ENCODE measurements around the gene ADORA1.

The ADORA1 gene

DNA sequence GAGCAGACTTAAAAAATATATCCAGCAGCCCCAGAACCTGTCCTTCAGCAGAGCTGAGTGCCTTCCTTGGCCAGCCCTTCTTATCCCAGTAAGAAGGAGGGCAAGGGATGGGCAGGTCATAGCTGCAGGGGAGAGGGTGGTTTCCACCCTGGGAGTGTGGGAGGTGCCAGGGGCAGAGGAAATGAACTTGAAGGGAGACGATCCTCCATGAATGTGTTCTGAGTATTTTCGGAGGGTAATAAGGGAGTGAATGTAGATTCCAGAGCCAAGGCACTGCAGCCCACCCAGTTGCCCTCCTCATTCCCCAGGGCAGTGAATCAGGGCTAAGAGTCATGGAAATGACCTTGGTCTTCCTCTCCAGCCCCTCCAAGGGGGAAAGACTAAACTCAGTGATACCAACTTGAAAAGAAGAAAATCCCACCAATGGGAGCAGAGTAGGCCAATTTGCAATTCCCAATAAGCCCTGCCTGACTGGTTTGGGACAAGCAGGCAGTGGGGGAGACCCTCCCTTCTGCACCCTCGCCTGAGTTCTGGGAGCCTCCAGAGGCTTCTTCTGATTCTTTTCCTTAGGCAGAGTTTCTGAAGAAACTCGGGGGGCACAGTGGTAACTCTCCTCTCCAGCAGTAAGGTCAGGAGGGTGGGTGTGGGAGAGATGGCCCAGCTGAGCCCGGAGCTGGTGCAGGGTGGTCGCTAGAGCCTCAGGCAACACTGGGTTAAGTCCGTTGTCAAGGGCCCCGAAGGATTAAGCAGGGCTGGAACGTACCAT, 45.9 kb upstream of the ADORA1 start:
- Histone ChIP-seq H2BK12ac (ENCODE audit: low read length in 2 of 2) (no peak overlapping the region), H2BK15ac (ENCODE audit: low read depth, poor library complexity, severe bottlenecking) (no peak overlapping the region), H2AFZ (ENCODE audit: low read depth, low read length) (no peak overlapping the region), H3K14ac (ENCODE audit: low read length in 2 of 2) (no peak overlapping the region), H2BK120ac (ENCODE audit: low read depth, low read length) (no peak overlapping the region), H3K9ac (ENCODE audit: low read length) (no peak overlapping the region), H3K36me3 (ENCODE audit: control insufficient read depth in 1 of 2, insufficient read depth in 2 of 2, low read depth in 1 of 2, low read length in 2 of 2) (peaks cover 0 to 19% of the 10 kb centered on the region in 2 experiments), H2BK5ac (ENCODE audit: low read depth, low read length, poor library complexity, severe bottlenecking) (no peak overlapping the region), H3K23ac (ENCODE audit: low read length in 2 of 2) (no peak overlapping the region), H3K18ac (ENCODE audit: low read depth in 1 of 2, low read length in 2 of 2) (no peak overlapping the region), H3K27me3 (ENCODE audit: control insufficient read depth in 1 of 2, insufficient read depth in 1 of 2, low read length in 2 of 2) (peaks cover 68 to 72% of the 10 kb centered on the region in 2 experiments), H3K79me1 (replicated peaks; ENCODE audit: low read length, poor library complexity, severe bottlenecking) (no peaks in the 10 kb centered on the region), H4K91ac (ENCODE audit: low read length) (no peak overlapping the region), H4K8ac (ENCODE audit: low read length) (no peak overlapping the region), H2AK5ac (ENCODE audit: low read length, severe bottlenecking) (no peak overlapping the region), H3K9me3 (ENCODE audit: control insufficient read depth, low read length) (no peaks in the 10 kb centered on the region), H3K4ac (ENCODE audit: low read depth in 1 of 2, low read length in 2 of 2) (no peak overlapping the region), H3K4me2 (ENCODE audit: low read length, poor library complexity, severe bottlenecking) (no peak overlapping the region), H3K27ac (ENCODE audit: low read length, poor library complexity, severe bottlenecking) (no peak overlapping the region), H3K4me3 (ENCODE audit: insufficient read depth in 1 of 2, low read depth in 1 of 2, low read length in 2 of 2) (no peak overlapping the region), H3K4me1 (ENCODE audit: control insufficient read depth, insufficient read depth, low read depth, low read length) (no peaks in the 10 kb centered on the region)
- 71% methylated on average over 7 of the region's 9 CpGs for WGBS
- no peak for DNase-seq

DNA sequence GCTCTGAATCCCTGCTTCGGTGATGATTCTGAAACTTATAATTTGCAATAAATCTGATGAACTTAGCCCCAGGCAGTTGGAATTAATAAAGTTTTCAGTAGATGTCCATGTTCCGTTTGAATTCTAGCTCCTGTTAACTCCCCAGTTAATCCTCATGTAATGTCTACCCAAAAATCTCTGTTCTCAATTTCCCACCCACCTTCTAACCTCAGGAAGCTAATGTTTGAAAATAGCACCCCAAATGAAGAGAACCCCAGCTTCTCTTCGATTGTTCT, 45.4 kb upstream of the ADORA1 start:
- Histone ChIP-seq H3K14ac (ENCODE audit: low read length in 2 of 2) (no peak overlapping the region), H2BK15ac (ENCODE audit: low read depth, poor library complexity, severe bottlenecking) (no peak overlapping the region), H3K9ac (ENCODE audit: low read length) (no peak overlapping the region), H2BK5ac (ENCODE audit: low read depth, low read length, poor library complexity, severe bottlenecking) (no peak overlapping the region), H3K36me3 (ENCODE audit: control insufficient read depth in 1 of 2, insufficient read depth in 2 of 2, low read depth in 1 of 2, low read length in 2 of 2) (peaks cover 0 to 19% of the 10 kb centered on the region in 2 experiments), H3K79me1 (replicated peaks; ENCODE audit: low read length, poor library complexity, severe bottlenecking) (no peaks in the 10 kb centered on the region), H4K91ac (ENCODE audit: low read length) (no peak overlapping the region), H4K8ac (ENCODE audit: low read length) (no peak overlapping the region), H3K27me3 (ENCODE audit: control insufficient read depth in 1 of 2, insufficient read depth in 1 of 2, low read length in 2 of 2) (peaks cover 71 to 72% of the 10 kb centered on the region in 2 experiments), H2BK120ac (ENCODE audit: low read depth, low read length) (no peak overlapping the region), H3K23ac (ENCODE audit: low read length in 2 of 2) (no peak overlapping the region), H3K9me3 (ENCODE audit: control insufficient read depth, low read length) (no peaks in the 10 kb centered on the region), H3K4me3 (ENCODE audit: insufficient read depth in 1 of 2, low read depth in 1 of 2, low read length in 2 of 2) (no peak overlapping the region), H3K4me2 (ENCODE audit: low read length, poor library complexity, severe bottlenecking) (no peak overlapping the region), H3K4ac (ENCODE audit: low read depth in 1 of 2, low read length in 2 of 2) (no peak overlapping the region), H3K27ac (ENCODE audit: low read length, poor library complexity, severe bottlenecking) (no peak overlapping the region), H2BK12ac (ENCODE audit: low read length in 2 of 2) (no peak overlapping the region), H3K18ac (ENCODE audit: low read depth in 1 of 2, low read length in 2 of 2) (no peak overlapping the region), H2AFZ (ENCODE audit: low read depth, low read length) (no peak overlapping the region), H2AK5ac (ENCODE audit: low read length, severe bottlenecking) (no peak overlapping the region), H3K4me1 (ENCODE audit: control insufficient read depth, insufficient read depth, low read depth, low read length) (no peaks in the 10 kb centered on the region)
- 76% methylated on average over 3 of the region's 3 CpGs for WGBS
- DNase-seq = no peak

GRCh38 chr1:203082571-203083462, 44.7 kb upstream of the ADORA1 start:
- no peak overlapping the region for H3K18ac ChIP-seq (ENCODE audit: low read depth in 1 of 2, low read length in 2 of 2)
- peak overlapping the region; percentile 4 for H4K8ac ChIP-seq (ENCODE audit: low read length)
- no peak overlapping the region for H2BK15ac ChIP-seq (ENCODE audit: low read depth, poor library complexity, severe bottlenecking)
- no peak overlapping the region for H2BK12ac ChIP-seq (ENCODE audit: low read length in 2 of 2)
- no peak overlapping the region for H3K9ac ChIP-seq (ENCODE audit: low read length)
- no peak overlapping the region for H4K91ac ChIP-seq (ENCODE audit: low read length)
- H3K14ac ChIP-seq (ENCODE audit: low read length in 2 of 2) = no peak overlapping the region
- no peak overlapping the region for H3K4me3 ChIP-seq (ENCODE audit: insufficient read depth in 1 of 2, low read depth in 1 of 2, low read length in 2 of 2)
- no peak overlapping the region for H2BK5ac ChIP-seq (ENCODE audit: low read depth, low read length, poor library complexity, severe bottlenecking)
- no peaks in the 10 kb centered on the region for H3K4me1 ChIP-seq (ENCODE audit: control insufficient read depth, insufficient read depth, low read depth, low read length)
- H2AFZ ChIP-seq (ENCODE audit: low read depth, low read length) = no peak overlapping the region
- no peak overlapping the region for H3K27ac ChIP-seq (ENCODE audit: low read length, poor library complexity, severe bottlenecking)
- 77% methylated on average over 9 of the region's 11 CpGs for WGBS
- no peaks in the 10 kb centered on the region for H3K79me1 ChIP-seq (replicated peaks; ENCODE audit: low read length, poor library complexity, severe bottlenecking)
- H3K23ac ChIP-seq (ENCODE audit: low read length in 2 of 2) = no peak overlapping the region
- H2BK120ac ChIP-seq (ENCODE audit: low read depth, low read length) = no peak overlapping the region
- peaks cover 68 to 74% of the 10 kb centered on the region in 2 experiments for H3K27me3 ChIP-seq (ENCODE audit: control insufficient read depth in 1 of 2, insufficient read depth in 1 of 2, low read length in 2 of 2)
- H3K9me3 ChIP-seq (ENCODE audit: control insufficient read depth, low read length) = no peaks in the 10 kb centered on the region
- peaks cover 0 to 15% of the 10 kb centered on the region in 2 experiments for H3K36me3 ChIP-seq (ENCODE audit: control insufficient read depth in 1 of 2, insufficient read depth in 2 of 2, low read depth in 1 of 2, low read length in 2 of 2)
- no peak overlapping the region for H3K4me2 ChIP-seq (ENCODE audit: low read length, poor library complexity, severe bottlenecking)
- no peak overlapping the region for H3K4ac ChIP-seq (ENCODE audit: low read depth in 1 of 2, low read length in 2 of 2)
- no peak for DNase-seq
- H2AK5ac ChIP-seq (ENCODE audit: low read length, severe bottlenecking) = no peak overlapping the region

GRCh38 chr1:203083463-203083921, 44.0 kb upstream of the ADORA1 start:
- no peaks in the 10 kb centered on the region for H3K9me3 ChIP-seq (ENCODE audit: control insufficient read depth, low read length)
- no peak for DNase-seq

More at GRCh38 chr1:203083463-203083921, 44.0 kb upstream of the ADORA1 start:
- Histone ChIP-seq H3K4me2 (ENCODE audit: low read length, poor library complexity, severe bottlenecking) (no peak overlapping the region), H3K4me3 (ENCODE audit: insufficient read depth in 1 of 2, low read depth in 1 of 2, low read length in 2 of 2) (no peak overlapping the region), H2BK12ac (ENCODE audit: low read length in 2 of 2) (no peak overlapping the region), H2AFZ (ENCODE audit: low read depth, low read length) (no peak overlapping the region), H2BK120ac (ENCODE audit: low read depth, low read length) (no peak overlapping the region), H4K8ac (ENCODE audit: low read length) (no peak overlapping the region), H3K27ac (ENCODE audit: low read length, poor library complexity, severe bottlenecking) (no peak overlapping the region), H3K14ac (ENCODE audit: low read length in 2 of 2) (no peak overlapping the region), H3K9ac (ENCODE audit: low read length) (no peak overlapping the region), H3K36me3 (ENCODE audit: control insufficient read depth in 1 of 2, insufficient read depth in 2 of 2, low read depth in 1 of 2, low read length in 2 of 2) (peaks cover 0 to 14% of the 10 kb centered on the region in 2 experiments), H2AK5ac (ENCODE audit: low read length, severe bottlenecking) (no peak overlapping the region), H3K4me1 (ENCODE audit: control insufficient read depth, insufficient read depth, low read depth, low read length) (no peaks in the 10 kb centered on the region), H3K27me3 (ENCODE audit: control insufficient read depth in 1 of 2, insufficient read depth in 1 of 2, low read length in 2 of 2) (peaks cover 65 to 73% of the 10 kb centered on the region in 2 experiments), H2BK15ac (ENCODE audit: low read depth, poor library complexity, severe bottlenecking) (no peak overlapping the region), H3K4ac (ENCODE audit: low read depth in 1 of 2, low read length in 2 of 2) (no peak overlapping the region), H4K91ac (ENCODE audit: low read length) (no peak overlapping the region), H2BK5ac (ENCODE audit: low read depth, low read length, poor library complexity, severe bottlenecking) (no peak overlapping the region), H3K23ac (ENCODE audit: low read length in 2 of 2) (no peak overlapping the region), H3K79me1 (replicated peaks; ENCODE audit: low read length, poor library complexity, severe bottlenecking) (no peaks in the 10 kb centered on the region), H3K18ac (ENCODE audit: low read depth in 1 of 2, low read length in 2 of 2) (no peak overlapping the region)
- 87% methylated on average over 11 of the region's 11 CpGs for WGBS
